NCI-H748 (cell line): ENCODE results near the gene KCNAB2.
A peak's percentile ranks its signal among the peaks of the same experiment; 100 is the strongest.

Source experiments
- DNase-seq: peaks from one replicate; lab custom pipeline; 2025; ENCODE audit not compliant: unreplicated experiment; lab: John Stamatoyannopoulos, UW

The KCNAB2 gene

GRCh38 chr1:6106977-6107376 lies 61.3 kb downstream of the KCNAB2 start:
- no peak for DNase-seq

- no peak for DNase-seq
These were observed 62.0 kb downstream of the KCNAB2 start for GRCh38 chr1:6107409-6108356.

- no peak for DNase-seq
These were observed 62.8 kb downstream of the KCNAB2 start for GRCh38 chr1:6108476-6108875.

GRCh38 chr1:6108937-6109614 lies 63.4 kb downstream of the KCNAB2 start:
- DNase-seq = peak; percentile 64

- DNase-seq = no peak
These were observed 64.0 kb downstream of the KCNAB2 start for GRCh38 chr1:6109688-6110087.

GRCh38 chr1:6110326-6110725 lies 64.6 kb downstream of the KCNAB2 start:
- no peak for DNase-seq

GRCh38 chr1:6111571-6111970 lies 65.9 kb downstream of the KCNAB2 start:
- DNase-seq = peak; percentile 27

GRCh38 chr1:6111991-6112689 lies 66.5 kb downstream of the KCNAB2 start:
- no peak for DNase-seq

GRCh38 chr1:6112690-6113005 lies 67.0 kb downstream of the KCNAB2 start:
- DNase-seq = no peak

- no peak for DNase-seq
These were observed 67.4 kb downstream of the KCNAB2 start for GRCh38 chr1:6113116-6113515.

- no peak for DNase-seq
These were observed 68.1 kb downstream of the KCNAB2 start for GRCh38 chr1:6113745-6114144.

- no peak for DNase-seq
These were observed 70.4 kb downstream of the KCNAB2 start for GRCh38 chr1:6116137-6116536.

- no peak for DNase-seq
These were observed 71.4 kb downstream of the KCNAB2 start for GRCh38 chr1:6117064-6117463.

- DNase-seq = no peak
These were observed 71.9 kb downstream of the KCNAB2 start for GRCh38 chr1:6117624-6118023.

- no peak for DNase-seq
These were observed 72.7 kb downstream of the KCNAB2 start for GRCh38 chr1:6118415-6118814.

GRCh38 chr1:6121021-6121421 lies 75.3 kb downstream of the KCNAB2 start:
- no peak for DNase-seq

- no peak for DNase-seq
These were observed 76.1 kb downstream of the KCNAB2 start for GRCh38 chr1:6121651-6122370.

GRCh38 chr1:6123083-6123482 lies 77.4 kb downstream of the KCNAB2 start:
- DNase-seq = no peak

GRCh38 chr1:6123816-6124215 lies 78.1 kb downstream of the KCNAB2 start:
- no peak for DNase-seq

- DNase-seq = no peak
These were observed 78.7 kb downstream of the KCNAB2 start for GRCh38 chr1:6124341-6124740.

- no peak for DNase-seq
These were observed 79.2 kb downstream of the KCNAB2 start for GRCh38 chr1:6124746-6125365.
